GM10248 (cell line): ENCODE data around the gene NPTXR.

Source experiments
- CTCF ChIA-PET: fragments of 300-600 bp; sonication (Branson Sonifier 250); formaldehyde crosslinking; extraction: SDS; loops from one replicate; lab custom pipeline; 2021; ENCODE audit warnings: antibody characterized with exemption; lab: Yijun Ruan, JAX
- POLR2A ChIA-PET: fragments of 350-650 bp; sonication (Branson Sonifier 250); formaldehyde crosslinking; extraction: SDS; loops from one replicate; lab custom pipeline; 2020; ENCODE audit warnings: antibody characterized with exemption; lab: Yijun Ruan, JAX
- DNase-seq: peaks from one replicate; pipeline ENCODE4 v3.0.0; 2012; ENCODE audit errors: extremely low spot score
- CTCF ChIP-seq: IDR thresholded peaks from 2 replicates; pipeline ENCODE4 v1.5.1; 2012; ENCODE audit warnings: mild to moderate bottlenecking, low read depth; ENCODE audit errors: extremely low read depth, missing control alignments, control extremely low read depth

Gene NPTXR

GRCh38 chr22:38830026-38830844 is 13.6 kb downstream of the NPTXR start:
- POLR2A ChIA-PET: no interaction called here
- no peak for DNase-seq

GRCh38 chr22:38829485-38829884 is 14.3 kb downstream of the NPTXR start:
- CTCF ChIA-PET: no interaction called here
- no peak for DNase-seq
- no peak for TF ChIP-seq CTCF
- POLR2A ChIA-PET: no interaction called here

More at GRCh38 chr22:38830026-38830844, 13.6 kb downstream of the NPTXR start:
- CTCF ChIA-PET: no interaction called here
- TF ChIP-seq CTCF: no peak

- DNase-seq: no peak
- no peak for TF ChIP-seq CTCF
- ChIA-PET POLR2A (no interaction called here), CTCF (interaction anchor here (1.0 to 1.5 kb wide), 3 partner anchors 10 to 60 kb away, joined by 3 read pairs; no protein-coding TSS in a partner anchor)
Measured at GRCh38 chr22:38828616-38829205, 15.1 kb downstream of the NPTXR start.

GRCh38 chr22:38828191-38828590 is 15.6 kb downstream of the NPTXR start:
- POLR2A ChIA-PET: no interaction called here
- DNase-seq: no peak
- CTCF ChIA-PET: interaction anchor here (1.0 to 1.5 kb wide), 3 partner anchors 9 to 59 kb away, joined by 3 read pairs; no protein-coding TSS in a partner anchor
- no peak for TF ChIP-seq CTCF

GRCh38 chr22:38827510-38827909 is 16.3 kb downstream of the NPTXR start:
- DNase-seq: no peak
- ChIA-PET POLR2A (no interaction called here), CTCF (interaction anchor here (1.2 to 1.5 kb wide), 3 partner anchors 9 to 59 kb away, joined by 3 read pairs; no protein-coding TSS in a partner anchor)
- TF ChIP-seq CTCF: no peak

GRCh38 chr22:38826801-38827200 is 17.0 kb downstream of the NPTXR start:
- TF ChIP-seq CTCF: no peak
- CTCF ChIA-PET: interaction anchor here (1.1 to 1.3 kb wide), 2 partner anchors 43 to 87 kb away, joined by 3 read pairs; no protein-coding TSS in a partner anchor
- DNase-seq: no peak
- POLR2A ChIA-PET: no interaction called here
